CD4-positive, alpha-beta T cell treated with Interleukin-17A for 4 hours (primary cell): Measurements from ENCODE around the gene GOLGA2.
"Not testable (repeated sequence)": the region's sequence is repeated elsewhere in the genome, so short reads cannot be mapped to it uniquely, and the experiment has no call there.

Experiments
- DNase-seq: peaks from one replicate; pipeline ENCODE4 v3.0.0-alpha.2; 2020; ENCODE audit warnings: mixed read lengths

Gene GOLGA2

GRCh38 chr9:128293091-128293490 lies 17.3 kb upstream of the GOLGA2 start:
- DNase-seq: no peak

- DNase-seq: no peak
These were observed 16.2 kb upstream of the GOLGA2 start for GRCh38 chr9:128292009-128292408.

GRCh38 chr9:128288273-128289004 lies 12.6 kb upstream of the GOLGA2 start:
- DNase-seq: no peak

GRCh38 chr9:128286440-128286839 lies 10.6 kb upstream of the GOLGA2 start:
- DNase-seq: no peak

GRCh38 chr9:128285033-128285784 lies 9.4 kb upstream of the GOLGA2 start:
- no peak for DNase-seq

- no peak for DNase-seq
These were observed 6.7 kb upstream of the GOLGA2 start for GRCh38 chr9:128282500-128282899.

- no peak for DNase-seq
These were observed 4.3 kb upstream of the GOLGA2 start for GRCh38 chr9:128280084-128280622.

GRCh38 chr9:128279088-128280073 lies 3.6 kb upstream of the GOLGA2 start:
- DNase-seq: not testable (repeated sequence)

GRCh38 chr9:128276574-128277270 lies 915 bp upstream of the GOLGA2 start:
- no peak for DNase-seq

- peak; percentile 100 for DNase-seq
These were observed 284 bp upstream of the GOLGA2 start, which contains the start of gene SWI5 for GRCh38 chr9:128276008-128276573. Gene SWI5 (plus strand): TSS chr9:128276276.

- DNase-seq: no peak
These were observed 1.6 kb downstream of the GOLGA2 start for GRCh38 chr9:128274245-128274644.

GRCh38 chr9:128271512-128271911 lies 4.3 kb downstream of the GOLGA2 start:
- no peak for DNase-seq

GRCh38 chr9:128271112-128271511 lies 4.7 kb downstream of the GOLGA2 start:
- no peak for DNase-seq

- DNase-seq: no peak
These were observed 8.8 kb downstream of the GOLGA2 start for GRCh38 chr9:128266868-128267590.

GRCh38 chr9:128265348-128265847 lies 10.4 kb downstream of the GOLGA2 start:
- no peak for DNase-seq

- no peak for DNase-seq
These were observed 13.1 kb downstream of the GOLGA2 start for GRCh38 chr9:128262687-128263086.

- DNase-seq: no peak
These were observed 15.5 kb downstream of the GOLGA2 start for GRCh38 chr9:128260340-128260739.

GRCh38 chr9:128259156-128259555 lies 16.7 kb downstream of the GOLGA2 start:
- DNase-seq: no peak

- DNase-seq: no peak
These were observed 17.5 kb downstream of the GOLGA2 start for GRCh38 chr9:128258326-128258725.

GRCh38 chr9:128257907-128258306 lies 17.9 kb downstream of the GOLGA2 start:
- no peak for DNase-seq
